GM21447 (cell line): ENCODE data around the gene ZSCAN20.
"Not testable (repeated sequence)": the region's sequence is repeated elsewhere in the genome, so short reads cannot be mapped to it uniquely, and the experiment has no call there.

Experiments
- ATAC-seq: cut with Tn5 transposase; IDR thresholded peaks from one replicate; pipeline ENCODE4 v1.9.1; 2021; ENCODE audit not compliant: unreplicated experiment

Gene ZSCAN20

DNA sequence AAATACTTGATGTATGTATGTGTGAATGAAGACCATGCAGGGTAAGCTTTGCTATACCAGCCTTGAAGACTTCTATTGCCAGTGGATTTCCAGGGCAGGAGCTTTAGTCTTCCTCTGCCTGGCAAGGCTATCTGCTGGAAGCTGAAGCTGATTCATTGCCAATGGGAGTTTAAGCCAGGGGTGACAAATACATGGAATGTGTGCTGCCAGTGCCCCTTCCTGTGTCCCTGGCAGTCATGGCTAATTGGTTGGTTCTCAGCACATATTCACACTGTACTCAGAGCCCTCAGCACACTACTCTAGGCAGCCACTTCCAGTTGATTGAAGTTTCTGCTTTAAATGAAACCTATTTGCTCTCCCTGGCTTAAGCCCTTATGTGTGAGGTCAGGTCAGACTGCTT, 1.5 kb downstream of the ZSCAN20 start:
- ATAC-seq: no peak

DNA sequence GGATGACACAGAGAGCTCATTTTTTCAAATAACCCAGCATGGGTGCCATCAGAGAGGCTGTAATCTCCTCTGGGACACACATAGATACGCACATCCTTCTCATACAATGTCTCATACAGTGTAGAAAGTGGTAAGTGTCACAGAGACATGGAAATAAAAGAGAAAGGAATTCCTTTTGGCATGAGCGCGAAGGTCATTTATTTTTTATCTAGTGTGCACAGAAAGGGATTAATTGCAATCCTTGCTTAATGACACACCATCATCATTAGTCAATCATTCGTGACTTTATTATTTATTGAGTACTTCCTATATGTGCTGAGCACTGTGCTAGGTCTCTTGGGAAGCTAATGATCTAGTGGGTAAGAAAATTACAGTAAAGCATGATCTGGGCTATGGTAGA, 5.0 kb downstream of the ZSCAN20 start:
- ATAC-seq: no peak

DNA sequence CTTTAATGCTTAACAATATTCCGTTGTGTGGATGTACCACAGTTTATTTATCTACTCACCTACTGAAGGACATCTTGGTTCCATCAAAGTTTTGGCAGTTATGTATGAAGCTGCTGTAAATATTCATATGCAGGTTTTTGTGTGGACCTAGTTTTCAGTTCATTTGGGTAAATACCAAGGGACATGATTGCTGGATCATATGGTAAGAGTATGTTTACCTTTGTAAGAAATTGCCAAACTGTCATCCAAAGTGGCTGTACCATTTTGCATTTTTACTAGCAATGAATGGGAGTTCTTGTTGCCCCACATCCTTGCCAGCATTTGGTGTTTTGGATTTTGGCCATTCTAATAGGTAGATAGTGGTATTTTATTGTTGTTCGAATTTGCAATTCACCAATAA, 10.0 kb downstream of the ZSCAN20 start:
- ATAC-seq: no peak

DNA sequence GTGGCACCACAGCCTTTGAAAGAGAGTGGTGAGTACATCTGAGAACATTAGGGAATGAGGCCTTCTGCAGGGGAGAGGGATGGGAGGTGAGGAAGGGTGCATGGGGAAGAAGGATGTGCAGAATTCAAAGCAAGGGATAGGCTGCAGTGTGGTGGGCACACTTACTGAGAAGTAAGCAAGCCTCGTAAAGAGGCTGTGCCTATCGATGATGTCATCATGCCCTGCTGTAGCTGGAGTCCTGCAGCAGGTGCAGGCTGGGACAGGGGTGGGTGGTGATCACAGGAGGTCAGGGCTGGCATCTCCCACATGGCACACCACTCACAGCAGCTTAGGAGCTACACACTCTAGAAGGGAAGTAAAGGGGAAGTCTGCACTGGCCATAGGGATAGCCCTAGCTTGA, 16.2 kb downstream of the ZSCAN20 start:
- no peak for ATAC-seq

DNA sequence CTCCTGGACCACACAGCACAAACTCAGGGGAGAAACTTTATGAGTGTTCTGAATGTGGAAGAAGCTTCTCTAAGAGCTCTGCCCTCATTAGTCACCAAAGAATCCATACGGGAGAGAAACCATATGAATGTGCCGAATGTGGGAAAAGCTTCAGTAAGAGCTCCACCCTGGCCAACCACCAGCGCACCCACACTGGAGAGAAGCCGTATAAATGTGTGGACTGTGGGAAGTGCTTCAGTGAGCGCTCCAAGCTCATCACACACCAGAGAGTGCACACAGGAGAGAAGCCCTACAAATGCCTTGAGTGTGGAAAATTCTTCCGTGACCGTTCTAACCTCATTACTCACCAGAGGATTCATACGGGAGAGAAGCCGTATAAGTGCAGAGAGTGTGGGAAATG, 22.5 kb downstream of the ZSCAN20 start:
- ATAC-seq: no peak

DNA sequence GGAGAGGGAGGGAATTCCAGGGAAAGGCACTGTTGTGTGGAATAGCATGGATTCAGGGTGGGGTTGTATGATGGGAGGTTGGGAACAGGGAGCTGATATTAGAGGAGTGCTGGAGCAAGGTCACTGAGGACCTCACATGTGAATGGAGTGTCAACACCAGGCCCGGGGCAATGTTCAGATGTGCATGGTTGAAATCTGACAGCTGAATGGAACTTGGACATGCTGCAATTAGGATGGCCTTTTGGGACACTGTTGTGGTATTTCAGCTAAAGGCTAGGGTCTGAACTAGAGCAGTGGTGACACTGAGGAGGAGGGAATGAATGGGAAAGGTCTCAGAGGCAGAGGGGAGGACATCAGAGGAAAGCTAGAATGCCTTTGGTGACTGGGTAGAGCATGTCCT, 25.0 kb downstream of the ZSCAN20 start:
- ATAC-seq: no peak

DNA sequence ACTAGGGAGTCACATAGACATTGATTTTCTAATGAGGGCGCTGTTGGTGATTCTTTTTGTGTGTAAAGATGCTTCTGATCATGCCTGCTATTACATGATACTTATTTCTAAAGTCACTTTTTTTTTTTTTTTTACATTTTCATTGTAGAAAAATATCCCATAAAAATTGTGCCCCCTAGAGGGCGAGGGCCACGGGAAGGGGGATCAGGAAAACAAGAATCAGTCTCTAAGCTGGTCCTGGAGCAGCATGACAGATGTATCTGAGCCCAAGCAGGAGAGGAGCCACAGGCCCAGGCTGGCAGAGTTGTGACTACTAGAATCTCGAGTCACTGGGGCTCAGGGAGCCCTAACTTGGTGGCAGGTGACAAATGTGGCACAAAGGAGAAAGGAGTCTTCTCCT, 28.1 kb downstream of the ZSCAN20 start:
- ATAC-seq: no peak

DNA sequence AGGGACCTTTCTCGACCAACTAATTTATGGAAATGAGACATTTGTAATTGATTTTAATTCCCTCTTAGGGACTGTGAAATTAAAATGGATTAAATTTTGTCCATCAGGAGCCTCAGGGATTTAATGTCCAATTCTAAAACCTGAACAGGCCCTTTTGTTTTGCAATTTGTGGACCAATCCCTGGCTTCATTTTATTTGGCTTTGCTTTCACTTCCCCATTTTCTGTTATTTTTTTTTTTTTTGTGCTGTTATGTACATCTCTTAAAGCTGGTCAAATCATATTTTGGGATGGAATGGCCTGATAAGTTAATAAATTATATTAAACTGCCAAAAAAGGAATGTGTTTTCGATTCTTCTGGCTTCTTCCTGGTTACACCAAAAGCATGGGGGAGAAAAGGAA, 28.9 kb downstream of the ZSCAN20 start:
- no peak for ATAC-seq

DNA sequence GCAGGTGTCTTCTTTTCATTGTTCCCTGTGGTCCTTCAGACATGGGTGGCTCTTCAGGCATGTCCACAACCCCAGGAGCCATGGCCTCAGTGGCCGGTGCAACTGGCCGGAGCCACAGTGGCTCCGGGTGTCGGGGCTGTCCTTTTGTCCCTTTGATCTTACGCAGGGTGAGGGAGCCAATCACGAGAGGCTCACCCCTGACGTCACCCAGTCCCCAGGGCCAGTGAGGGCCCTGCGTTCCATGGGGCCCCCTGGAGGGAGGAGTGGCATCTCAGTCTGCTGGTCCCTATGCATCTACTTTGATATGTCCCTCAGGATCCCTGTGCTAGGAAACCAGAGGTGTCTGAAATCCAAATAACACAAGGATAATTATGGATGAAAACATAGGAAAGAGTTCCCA, 29.3 kb downstream of the ZSCAN20 start:
- ATAC-seq: no peak

DNA sequence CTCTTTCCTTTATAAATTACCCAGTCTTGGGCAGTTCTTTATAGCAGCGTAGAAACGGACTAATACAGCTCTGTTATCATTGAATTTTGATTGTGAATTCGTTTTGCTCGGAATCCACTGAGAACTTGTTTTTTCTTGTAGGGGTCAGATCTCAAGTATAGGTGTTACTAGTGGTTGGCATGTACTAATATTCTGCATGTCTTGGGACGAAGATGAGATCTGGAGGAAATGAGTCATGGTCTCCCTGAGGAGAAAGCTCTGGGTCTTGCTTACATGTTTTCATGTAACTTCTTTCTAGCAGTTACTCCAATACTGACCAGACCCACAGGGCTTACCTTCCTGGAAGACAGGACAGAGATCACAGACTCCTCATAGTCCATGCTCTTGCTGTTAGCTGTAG, 30.3 kb downstream of the ZSCAN20 start:
- no peak for ATAC-seq

DNA sequence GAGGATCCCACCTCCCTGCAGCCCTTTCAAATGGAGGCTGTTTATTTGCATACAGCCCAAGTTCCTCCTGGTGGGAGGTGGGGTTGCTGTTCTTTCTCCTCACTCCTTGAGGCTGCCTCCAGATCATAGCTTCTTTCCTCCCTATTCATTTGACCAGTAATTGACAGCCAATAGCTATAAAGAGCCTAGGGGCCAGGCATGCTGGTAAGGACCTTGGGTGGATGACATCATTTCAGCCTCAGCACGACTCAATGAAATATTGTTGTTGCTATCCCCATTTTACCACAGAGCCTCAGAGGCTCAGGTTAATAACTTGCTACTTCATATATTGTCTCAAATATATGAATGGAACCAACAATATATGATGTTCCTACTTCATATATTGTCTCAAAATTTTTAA, 31.1 kb downstream of the ZSCAN20 start:
- no peak for ATAC-seq

DNA sequence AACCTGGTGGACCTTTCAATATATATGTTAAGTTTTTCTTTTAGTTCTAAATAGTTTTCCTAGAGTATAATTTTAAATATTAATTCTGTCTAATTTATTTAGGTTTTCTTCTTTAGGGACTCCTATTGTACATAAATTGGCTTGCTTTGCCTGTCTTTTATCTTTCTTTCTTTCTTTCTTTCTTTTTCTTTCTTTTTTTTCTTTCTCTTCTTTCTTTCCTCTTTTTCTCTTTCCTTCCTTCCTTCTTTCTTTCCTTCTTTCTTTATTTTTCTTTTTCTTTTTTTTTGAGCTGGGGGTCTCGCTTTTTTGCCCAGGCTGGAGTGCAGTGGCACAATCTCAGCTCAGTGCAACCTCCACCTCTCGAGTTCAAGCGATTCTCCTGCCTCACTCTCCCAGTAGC, 35.2 kb downstream of the ZSCAN20 start:
- ATAC-seq: no peak

DNA sequence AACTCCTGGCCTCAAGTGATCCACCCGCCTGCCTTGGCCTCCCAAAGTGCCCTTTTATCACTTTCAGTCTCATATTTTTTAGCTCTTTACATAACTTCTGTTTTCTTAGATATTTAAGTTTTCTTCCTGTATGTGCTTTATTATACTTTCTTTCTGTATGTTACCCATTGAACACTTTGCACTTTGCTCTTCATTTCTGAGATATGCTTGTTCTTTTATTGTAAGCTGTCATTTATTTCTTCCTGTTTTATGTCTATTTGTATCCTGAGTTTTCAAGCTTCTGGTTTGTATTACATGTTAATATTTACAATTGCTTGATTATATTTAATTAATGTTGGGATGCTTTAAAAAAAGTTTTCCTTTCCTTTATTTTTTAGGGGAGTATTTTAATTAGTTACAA, 35.7 kb downstream of the ZSCAN20 start:
- ATAC-seq: no peak

DNA sequence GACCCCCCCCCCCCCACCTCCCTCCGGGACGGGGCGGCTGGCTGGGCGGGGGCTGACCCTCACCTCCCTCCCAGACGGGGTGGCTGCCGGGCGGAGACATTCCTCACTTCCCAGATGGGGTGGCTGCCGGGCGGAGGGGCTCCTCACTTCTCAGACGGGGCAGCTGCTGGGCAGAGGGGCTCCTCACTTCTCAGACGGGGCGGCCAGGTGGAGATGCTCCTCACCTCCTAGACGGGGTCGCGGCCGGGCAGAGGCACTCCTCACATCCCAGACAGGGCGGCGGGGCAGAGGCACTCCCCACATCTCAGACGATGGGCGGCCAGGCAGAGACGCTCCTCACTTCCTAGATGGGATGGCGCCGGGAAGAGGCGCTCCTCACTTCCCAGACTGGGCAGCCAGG, 36.8 kb downstream of the ZSCAN20 start:
- ATAC-seq: not testable (repeated sequence)

DNA sequence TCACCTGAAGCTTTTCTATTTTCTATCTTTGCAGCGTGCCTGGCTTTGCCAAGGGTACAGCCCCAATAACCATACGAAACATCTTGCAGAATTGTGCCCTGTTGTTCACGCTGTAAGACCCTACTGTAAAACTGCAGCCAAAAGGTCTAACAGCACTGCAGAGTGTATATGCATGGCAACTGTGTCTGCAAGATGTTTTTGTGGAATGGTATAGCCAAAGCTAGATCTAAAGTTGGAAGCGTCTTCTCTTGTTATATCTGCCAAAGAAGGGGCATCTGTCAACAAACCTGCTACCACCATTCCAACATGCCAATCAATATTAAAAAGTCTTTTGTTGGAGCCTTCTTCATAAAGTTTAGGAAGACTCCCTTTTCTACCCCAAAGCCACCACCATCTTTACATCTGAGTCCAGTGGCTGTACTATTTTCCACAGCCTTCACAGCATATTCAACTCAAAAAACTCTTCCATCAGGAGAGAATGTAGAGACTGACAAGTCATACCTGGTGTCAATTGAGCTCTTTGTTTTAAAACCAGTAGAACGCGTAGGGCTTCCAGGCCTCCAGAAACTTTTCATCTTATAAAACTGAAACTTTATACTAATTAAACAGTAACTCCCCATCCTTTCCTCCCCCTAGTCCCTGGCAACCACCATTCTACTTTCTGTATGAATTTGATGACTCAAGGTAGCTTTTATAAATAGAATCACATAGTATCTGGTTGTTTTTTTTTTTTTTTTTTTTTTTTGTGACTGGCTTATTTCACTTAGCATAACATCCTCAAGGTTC, 40.0 kb downstream of the ZSCAN20 start:
- no peak for ATAC-seq

DNA sequence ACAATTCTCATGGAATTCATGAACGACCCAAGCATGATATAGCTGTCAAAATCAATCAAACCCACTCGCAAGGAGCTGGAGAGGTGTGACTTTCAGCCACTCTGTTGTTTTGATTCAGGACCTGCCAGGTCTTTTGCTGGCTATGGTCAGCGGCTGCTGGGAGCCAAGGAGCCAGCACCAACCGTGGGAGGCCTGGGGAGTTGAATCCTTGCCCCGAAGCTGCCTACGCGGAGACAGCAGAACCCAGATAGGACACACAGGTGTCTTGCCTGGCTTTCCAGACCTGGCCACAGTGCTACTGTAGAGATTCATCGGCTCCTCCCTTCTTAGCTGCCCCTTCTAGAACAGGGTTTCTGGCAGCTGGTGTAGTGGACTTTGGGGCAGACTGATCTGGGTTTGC, 42.7 kb downstream of the ZSCAN20 start:
- no peak for ATAC-seq

DNA sequence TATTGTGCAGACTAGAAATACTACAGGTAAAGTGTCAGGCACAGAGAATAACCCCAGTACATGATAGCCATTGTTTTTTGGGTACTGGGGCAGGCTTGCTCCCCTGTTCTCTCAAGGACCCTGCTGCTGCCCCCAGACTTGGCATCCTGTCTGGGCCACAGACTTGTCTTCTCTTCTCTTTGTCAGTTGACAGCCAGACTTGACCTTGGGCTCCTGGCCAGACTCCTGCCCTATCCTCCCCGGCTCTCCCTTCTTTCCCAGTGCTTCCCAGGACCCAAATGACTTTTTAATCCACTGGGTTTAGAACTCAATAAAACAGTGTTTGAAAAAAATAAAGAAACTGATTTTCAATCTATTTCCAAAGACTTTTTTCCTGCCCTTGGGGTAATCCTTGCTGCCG, 43.2 kb downstream of the ZSCAN20 start:
- ATAC-seq: no peak

DNA sequence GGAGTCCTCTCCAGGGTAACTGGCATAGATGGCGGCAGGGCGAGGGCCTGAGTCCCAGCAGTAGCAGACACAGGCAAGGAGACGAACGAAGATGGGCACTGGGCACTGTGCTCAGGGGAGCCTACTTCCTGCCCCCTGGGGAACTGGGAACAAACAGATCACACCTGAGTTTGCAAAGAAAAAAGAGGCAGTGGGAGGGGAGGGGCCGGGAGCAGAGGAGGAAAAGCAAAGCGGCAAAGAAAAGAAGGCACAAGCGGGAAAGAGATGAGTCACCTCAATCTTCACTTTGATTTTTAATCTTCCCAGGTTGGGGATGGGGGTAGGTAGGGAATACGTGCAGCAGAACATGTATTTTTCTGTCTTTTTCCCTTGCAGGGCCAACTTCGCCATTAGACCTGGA, 44.0 kb downstream of the ZSCAN20 start:
- no peak for ATAC-seq

DNA sequence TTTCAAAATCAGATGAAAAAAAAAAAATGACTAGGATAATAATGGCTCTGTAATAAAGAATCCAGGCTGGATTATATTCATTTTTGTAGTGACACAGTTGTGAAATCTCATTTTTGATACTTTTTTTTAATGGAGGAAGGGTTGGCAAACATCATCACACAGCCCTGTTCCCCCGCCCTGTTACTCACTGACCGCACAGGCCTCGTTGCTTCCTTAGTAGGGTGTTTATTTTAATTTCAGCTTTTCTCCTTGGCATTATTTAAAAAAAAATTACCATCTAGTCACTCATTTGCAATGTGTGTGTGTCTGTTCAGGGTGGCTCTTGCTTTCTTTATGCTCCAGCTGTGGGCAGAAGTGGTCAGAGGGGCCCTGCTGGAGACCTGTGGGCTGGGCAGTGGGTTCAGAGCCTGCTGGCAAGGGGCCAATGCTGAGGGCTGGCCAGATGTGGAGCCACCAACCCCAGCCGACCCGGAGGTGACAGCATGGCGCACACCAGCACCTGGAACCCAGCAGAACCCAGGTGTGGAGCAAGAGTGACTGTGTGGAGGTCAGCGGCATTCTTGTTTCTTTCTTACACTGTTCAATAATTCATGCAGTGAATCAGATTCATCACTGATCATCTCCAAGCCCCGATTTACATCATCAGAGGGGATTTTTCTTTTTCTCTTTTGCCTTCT, 44.6 kb downstream of the ZSCAN20 start:
- no peak for ATAC-seq

DNA sequence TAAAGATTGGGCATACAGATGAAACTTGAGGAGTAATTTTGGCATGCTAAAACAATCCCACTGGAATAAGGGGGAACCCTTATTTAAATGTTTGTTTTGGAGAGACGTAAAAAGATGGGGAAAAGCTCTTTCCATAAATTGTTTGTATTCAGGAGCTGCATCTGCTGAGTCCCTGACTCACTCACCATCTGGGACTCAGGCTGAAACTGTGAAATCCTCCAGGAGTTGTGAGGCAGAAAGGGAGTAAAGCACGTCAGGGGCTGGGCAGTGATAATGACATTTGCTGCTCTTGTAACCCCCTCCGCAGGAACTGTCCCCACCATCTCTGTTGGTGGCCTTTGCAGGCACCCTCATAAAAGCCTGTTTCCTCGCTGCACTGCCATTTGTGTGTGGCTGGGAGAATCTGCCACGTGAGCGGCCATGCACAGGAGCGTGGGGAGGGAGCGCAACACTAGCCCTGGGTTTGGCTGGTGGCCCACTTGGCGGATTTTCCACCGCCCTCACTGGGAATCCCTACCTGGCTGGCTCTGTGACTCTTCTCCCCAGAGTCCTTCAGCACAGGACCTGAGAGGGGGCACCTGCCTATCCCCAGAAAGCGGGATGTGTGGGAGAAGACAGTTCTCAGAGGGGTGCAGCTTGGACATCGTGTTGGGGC, 45.3 kb downstream of the ZSCAN20 start:
- ATAC-seq: no peak

DNA sequence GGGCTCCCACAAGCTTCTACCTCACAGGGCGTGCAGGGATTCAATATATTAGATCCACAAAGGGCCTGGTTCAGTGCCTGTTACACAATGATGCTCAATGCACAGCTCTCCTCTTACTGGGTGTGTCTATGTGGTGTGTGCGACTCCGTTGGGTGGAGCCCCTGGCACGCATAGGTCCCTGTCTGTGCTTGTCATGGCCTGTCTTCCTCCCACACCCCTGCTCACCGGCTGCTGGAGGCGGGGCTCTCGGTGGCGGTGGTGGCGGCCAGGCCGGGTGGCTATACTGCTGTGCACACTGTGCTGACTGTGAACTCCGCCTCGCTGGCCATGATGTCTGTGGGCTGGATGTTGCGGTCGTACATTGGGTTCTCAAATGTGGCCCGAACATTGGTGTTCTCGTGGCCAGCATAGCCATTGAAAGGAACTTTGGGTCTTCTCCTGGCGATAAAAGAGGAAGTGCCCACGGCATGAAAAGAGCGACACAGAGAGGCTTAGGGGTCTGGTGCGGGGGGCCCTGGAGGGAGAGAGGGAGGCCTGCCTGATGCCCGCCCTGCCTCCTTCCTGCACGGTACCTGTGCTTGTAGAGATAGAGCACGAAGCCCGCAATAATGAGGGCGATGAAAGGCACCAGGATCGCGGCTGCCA, 46.9 kb downstream of the ZSCAN20 start:
- no peak for ATAC-seq

DNA sequence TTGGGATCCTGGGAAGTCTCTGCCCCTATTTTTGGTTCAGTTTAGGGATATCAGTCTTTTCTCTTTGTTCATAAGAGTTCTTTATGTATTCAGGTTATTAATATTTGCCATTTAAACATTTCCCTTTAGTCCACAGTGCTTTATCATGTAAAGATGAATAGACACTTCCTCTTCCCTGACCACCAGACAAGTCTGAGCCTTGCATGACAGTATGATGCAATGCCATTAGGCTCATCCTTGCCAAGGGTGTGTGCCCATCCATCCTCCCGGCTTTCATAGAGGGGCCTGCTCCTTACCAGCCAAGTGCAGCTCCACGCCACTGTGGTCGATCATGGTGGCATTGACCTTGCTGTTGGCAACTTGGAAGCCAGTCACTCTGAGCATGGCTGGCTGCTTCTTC, 52.1 kb downstream of the ZSCAN20 start:
- ATAC-seq: no peak
